ENCODE measurements around the gene DHX8. TPM values are rescaled to one million over a fixed set of nuclear protein-coding genes. Genes with fewer than 3 reads are reported as not detected.

Gene DHX8
- polyA plus RNA-seq, 1 experiment: 47.3 TPM

DNA sequence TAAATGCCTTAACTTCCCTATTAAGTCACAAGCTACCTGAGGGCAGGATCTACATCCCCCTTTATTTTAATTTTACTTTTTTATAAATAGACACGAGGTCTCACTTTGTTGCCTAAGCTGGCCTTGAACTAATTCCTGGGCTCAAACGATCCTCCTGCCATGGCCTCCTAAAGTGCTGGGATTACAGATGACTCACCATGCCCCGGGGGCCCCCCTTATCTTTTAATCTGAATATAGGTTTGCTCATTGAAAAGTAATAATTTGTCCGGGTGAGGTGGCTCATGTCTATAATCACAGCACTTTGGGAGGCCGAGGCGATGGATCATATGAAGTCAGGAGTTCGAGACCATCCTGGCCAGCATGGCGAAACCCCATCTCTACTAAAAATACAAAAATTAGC, 48.2 kb downstream of the DHX8 start:
- H3K27ac ChIP-seq (ENCODE audit: low read depth, low read length): no peak overlapping the region
- CTCF ChIA-PET: interaction anchor here (1.5 kb wide), 1 partner anchor 234 kb away, joined by 5 read pairs; no protein-coding TSS in a partner anchor
- H3K27me3 ChIP-seq (ENCODE audit: control insufficient read depth, insufficient read depth, low read length): no peaks in the 10 kb centered on the region
- TF ChIP-seq, protein P1, sequence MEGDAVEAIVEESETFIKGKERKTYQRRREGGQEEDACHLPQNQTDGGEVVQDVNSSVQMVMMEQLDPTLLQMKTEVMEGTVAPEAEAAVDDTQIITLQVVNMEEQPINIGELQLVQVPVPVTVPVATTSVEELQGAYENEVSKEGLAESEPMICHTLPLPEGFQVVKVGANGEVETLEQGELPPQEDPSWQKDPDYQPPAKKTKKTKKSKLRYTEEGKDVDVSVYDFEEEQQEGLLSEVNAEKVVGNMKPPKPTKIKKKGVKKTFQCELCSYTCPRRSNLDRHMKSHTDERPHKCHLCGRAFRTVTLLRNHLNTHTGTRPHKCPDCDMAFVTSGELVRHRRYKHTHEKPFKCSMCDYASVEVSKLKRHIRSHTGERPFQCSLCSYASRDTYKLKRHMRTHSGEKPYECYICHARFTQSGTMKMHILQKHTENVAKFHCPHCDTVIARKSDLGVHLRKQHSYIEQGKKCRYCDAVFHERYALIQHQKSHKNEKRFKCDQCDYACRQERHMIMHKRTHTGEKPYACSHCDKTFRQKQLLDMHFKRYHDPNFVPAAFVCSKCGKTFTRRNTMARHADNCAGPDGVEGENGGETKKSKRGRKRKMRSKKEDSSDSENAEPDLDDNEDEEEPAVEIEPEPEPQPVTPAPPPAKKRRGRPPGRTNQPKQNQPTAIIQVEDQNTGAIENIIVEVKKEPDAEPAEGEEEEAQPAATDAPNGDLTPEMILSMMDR (IDR thresholded peaks at IDR 0.05; ENCODE audit: low read depth, low read length): no peak
- no peak overlapping the region for H3K4me3 ChIP-seq (ENCODE audit: low read depth, low read length)
- no peaks in the 10 kb centered on the region for H3K9me3 ChIP-seq (ENCODE audit: control insufficient read depth, insufficient read depth, low read length)
- no peak for DNase-seq (ENCODE audit: low read depth, low spot score)
- POLR2A ChIA-PET: interaction anchor here (2.1 kb wide), 1 partner anchor 13 kb away, joined by 18 read pairs; no protein-coding TSS in a partner anchor

GRCh38 chr17:43532581-43532980, 48.8 kb downstream of the DHX8 start:
- Histone ChIP-seq H3K4me3 (ENCODE audit: low read depth, low read length) (no peak overlapping the region), H3K9me3 (ENCODE audit: control insufficient read depth, insufficient read depth, low read length) (no peaks in the 10 kb centered on the region), H3K27me3 (ENCODE audit: control insufficient read depth, insufficient read depth, low read length) (no peaks in the 10 kb centered on the region), H3K27ac (ENCODE audit: low read depth, low read length) (no peak overlapping the region)
- DNase-seq (ENCODE audit: low read depth, low spot score): no peak
- ChIA-PET CTCF (no interaction called here), POLR2A (no interaction called here)
- TF ChIP-seq, protein P1 (IDR thresholded peaks at IDR 0.05; ENCODE audit: low read depth, low read length): no peak

DNA sequence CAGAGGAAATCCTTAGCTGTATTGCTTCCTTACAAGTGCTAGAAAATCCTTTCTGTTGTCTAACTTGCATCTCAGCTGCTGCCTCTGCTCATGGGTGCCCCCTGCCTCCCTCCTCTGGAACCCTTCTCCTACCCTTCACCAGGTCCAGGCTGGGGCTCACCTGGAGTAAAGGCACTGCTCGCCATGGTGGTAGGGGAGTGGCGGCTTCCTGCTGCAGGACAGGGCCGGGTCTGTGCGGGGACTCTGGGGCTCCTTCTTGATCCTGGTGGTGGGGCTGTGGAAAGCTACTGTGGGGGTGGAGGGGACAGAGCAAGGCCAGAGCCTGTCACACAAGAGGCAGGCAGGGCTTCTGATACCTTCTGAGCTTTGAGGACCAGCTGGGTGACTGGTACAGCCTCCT, 49.9 kb downstream of the DHX8 start:
- H3K27me3 ChIP-seq (ENCODE audit: control insufficient read depth, insufficient read depth, low read length): no peaks in the 10 kb centered on the region
- H3K27ac ChIP-seq (ENCODE audit: low read depth, low read length): no peak overlapping the region
- CTCF ChIA-PET: no interaction called here
- no peak overlapping the region for H3K4me3 ChIP-seq (ENCODE audit: low read depth, low read length)
- no peaks in the 10 kb centered on the region for H3K9me3 ChIP-seq (ENCODE audit: control insufficient read depth, insufficient read depth, low read length)
- no peak for DNase-seq (ENCODE audit: low read depth, low spot score)
- TF ChIP-seq, protein P1 (IDR thresholded peaks at IDR 0.05; ENCODE audit: low read depth, low read length): no peak
- POLR2A ChIA-PET: no interaction called here

DNA sequence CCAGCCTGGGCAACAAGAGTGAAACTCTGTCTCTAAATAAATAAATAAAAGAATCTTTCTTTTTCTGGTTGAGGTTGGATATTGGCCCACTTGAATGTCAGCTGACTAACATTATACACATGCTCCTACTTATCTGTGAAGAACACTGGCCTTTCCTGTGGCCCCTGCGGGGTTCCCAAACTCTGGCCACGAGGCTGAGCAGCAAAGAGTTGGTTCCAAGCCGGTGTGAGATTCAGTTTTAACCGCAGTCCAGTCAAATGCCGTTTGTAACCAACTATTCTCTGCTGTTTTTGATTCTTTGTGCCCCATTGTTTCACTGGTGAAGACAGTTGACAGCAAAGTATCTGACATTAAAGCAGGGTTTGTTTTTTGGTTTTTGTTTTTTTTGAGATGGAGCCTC, 51.1 kb downstream of the DHX8 start:
- Histone ChIP-seq H3K27ac (ENCODE audit: low read depth, low read length) (no peak overlapping the region), H3K4me3 (ENCODE audit: low read depth, low read length) (no peak overlapping the region), H3K9me3 (ENCODE audit: control insufficient read depth, insufficient read depth, low read length) (no peaks in the 10 kb centered on the region), H3K27me3 (ENCODE audit: control insufficient read depth, insufficient read depth, low read length) (no peaks in the 10 kb centered on the region)
- DNase-seq (ENCODE audit: low read depth, low spot score): no peak
- ChIA-PET CTCF (no interaction called here), POLR2A (no interaction called here)
- TF ChIP-seq, protein P1 (IDR thresholded peaks at IDR 0.05; ENCODE audit: low read depth, low read length): no peak

DNA sequence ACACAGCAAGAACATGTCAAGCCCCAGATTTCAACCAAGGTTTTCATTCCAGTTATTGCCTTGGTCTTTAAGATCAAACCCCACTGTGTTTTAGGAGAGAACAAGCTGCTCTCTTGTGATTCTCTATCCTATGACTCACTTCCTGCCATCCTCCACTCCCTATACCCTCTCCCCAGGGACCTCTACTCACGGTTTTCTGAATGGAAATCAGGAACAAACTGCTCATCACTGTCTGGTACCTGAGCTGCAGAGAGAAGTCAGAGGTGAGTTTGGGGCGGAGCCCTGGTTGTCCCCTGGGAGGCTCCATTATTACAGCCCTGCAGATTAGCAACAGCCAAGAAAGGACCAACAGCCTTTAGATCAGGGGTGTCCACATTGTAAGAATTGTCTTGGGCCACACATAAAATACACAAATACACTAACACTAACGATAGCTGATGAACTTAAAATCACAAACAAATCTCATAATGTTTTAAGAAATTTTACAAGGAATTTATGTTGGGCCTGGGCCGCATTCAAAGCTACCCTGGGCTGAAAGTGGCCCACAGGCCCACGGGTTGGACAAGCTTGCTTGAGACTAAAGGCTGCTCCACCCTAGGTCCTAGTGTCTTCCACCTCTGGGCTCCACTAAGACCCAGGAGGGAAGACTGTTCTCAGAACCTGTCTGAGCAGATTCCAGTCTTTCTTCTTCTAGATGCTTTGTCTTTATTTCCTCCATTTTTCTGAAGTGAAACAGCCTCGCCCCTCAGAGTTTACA, 52.6 kb downstream of the DHX8 start:
- ChIA-PET CTCF (interaction anchor here (0.9 to 1.4 kb wide), 3 partner anchors 40 to 224 kb away, joined by 3 to 8 read pairs (median 7); partner anchors contain the start of gene DHX8), POLR2A (no interaction called here)
- H3K27me3 ChIP-seq (ENCODE audit: control insufficient read depth, insufficient read depth, low read length): no peaks in the 10 kb centered on the region
- TF ChIP-seq, protein P1 (IDR thresholded peaks at IDR 0.05; ENCODE audit: low read depth, low read length): no peak
- H3K27ac ChIP-seq (ENCODE audit: low read depth, low read length): peak overlapping the region; percentile 39
- H3K9me3 ChIP-seq (ENCODE audit: control insufficient read depth, insufficient read depth, low read length): no peaks in the 10 kb centered on the region
- no peak overlapping the region for H3K4me3 ChIP-seq (ENCODE audit: low read depth, low read length)
- DNase-seq (ENCODE audit: low read depth, low spot score): no peak

All from AG04450 (cell line).